Fibroblast of skin of scalp (primary cell): ENCODE measurements around the gene LRIT3.
A peak's percentile ranks its signal among the peaks of the same experiment; 100 is the strongest.

Source experiments
- DNase-seq: peaks from one replicate; pipeline ENCODE4 v3.0.0-alpha.2; 2013

The LRIT3 gene

GRCh38 chr4:109908731-109909130, 60.8 kb downstream of the LRIT3 start:
- no peak for DNase-seq

GRCh38 chr4:109910256-109910655, 62.3 kb downstream of the LRIT3 start:
- DNase-seq, result no peak

GRCh38 chr4:109912706-109913595, 65.0 kb downstream of the LRIT3 start, which contains the start of gene EGF:
Gene EGF (plus strand): TSS chr4:109912883. CDS start chr4:109913336, 453 bp downstream.
- DNase-seq, result peak; percentile 55

GRCh38 chr4:109913596-109914241, 65.8 kb downstream of the LRIT3 start:
- DNase-seq, result no peak

GRCh38 chr4:109914322-109914721, 66.4 kb downstream of the LRIT3 start:
- no peak for DNase-seq

- no peak for DNase-seq
Measured at GRCh38 chr4:109915385-109916026, 67.6 kb downstream of the LRIT3 start.

- no peak for DNase-seq
Measured at GRCh38 chr4:109916027-109916409, 68.1 kb downstream of the LRIT3 start.

- DNase-seq, result peak; percentile 96
Measured at GRCh38 chr4:109921384-109921808, 73.5 kb downstream of the LRIT3 start.
